Measurements from ENCODE around the gene RGP1.

DNA sequence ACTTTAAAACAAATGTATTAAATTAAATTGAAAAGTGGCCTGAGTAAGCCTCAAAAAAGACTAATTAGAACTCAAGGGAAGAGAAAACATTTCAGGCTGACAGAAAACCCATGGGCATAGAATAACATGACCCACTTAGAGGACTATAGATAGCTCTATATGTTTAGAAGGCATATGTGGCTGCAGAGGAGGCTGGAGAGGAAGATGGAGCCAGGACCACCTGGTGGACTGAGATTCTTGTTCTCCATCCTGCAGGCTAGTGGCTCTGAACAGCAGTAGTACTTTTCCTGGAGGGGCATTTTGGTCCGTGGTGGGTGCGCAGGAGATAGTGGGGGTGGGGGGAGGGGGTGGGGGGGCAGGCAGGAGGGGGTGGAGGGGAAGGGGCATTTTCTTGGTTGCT is 32.0 kb downstream of the RGP1 start:
- TF ChIP-seq RARB (CRISPR knock-in tag; IDR thresholded peaks at IDR 0.05) (no peak), TOX (CRISPR knock-in tag; IDR thresholded peaks at IDR 0.05; ENCODE audit: borderline replicate concordance) (no peak), PPARA (CRISPR knock-in tag; IDR thresholded peaks at IDR 0.05; ENCODE audit: borderline replicate concordance) (no peak)
